ENCODE data around the gene CLSTN2. TPM values are rescaled to one million over a fixed set of nuclear protein-coding genes. Genes with fewer than 3 reads are reported as not detected.

The CLSTN2 gene
- polyA plus RNA-seq, 3 donors, result not detected

GRCh38 chr3:139969386-139969785, 34.4 kb downstream of the CLSTN2 start:
- no peak for DNase-seq
- no peak overlapping the region for H2AFZ ChIP-seq (ENCODE audit: insufficient read depth, low read depth, low read length, poor library complexity, severe bottlenecking)
- H3K4me1 ChIP-seq (ENCODE audit: control insufficient read depth in 1 of 2, insufficient read depth in 2 of 2, low read length in 2 of 2), result no peaks in the 10 kb centered on the region
- no peaks in the 10 kb centered on the region for H3K79me2 ChIP-seq (ENCODE audit: insufficient read depth, low read length)
- H3K4me1 Mint-ChIP-seq, result no peaks in the 10 kb centered on the region
- 94% methylated on average over 1 of the region's 1 CpG for WGBS (ENCODE audit: insufficient coverage)
- H3K4me2 ChIP-seq (replicated peaks; ENCODE audit: extremely low read depth, low read length, poor library complexity, severe bottlenecking), result no peak overlapping the region
- H3K36me3 Mint-ChIP-seq, result no peaks in the 10 kb centered on the region
- peaks cover 0 to 2% (median 0%) of the 10 kb centered on the region in 7 donors for H3K9me3 Mint-ChIP-seq
- no peak overlapping the region for H3K27ac ChIP-seq (ENCODE audit: low read depth in 1 of 2, low read length in 2 of 2)
- H3K36me3 ChIP-seq (replicated peaks in 1 of 2; ENCODE audit: control insufficient read depth in 1 of 2, insufficient read depth in 2 of 2, low read length in 2 of 2), result no peaks in the 10 kb centered on the region
- peaks cover 0 to 5% (median 0%) of the 10 kb centered on the region in 3 donors for H3K27me3 Mint-ChIP-seq (ENCODE audit: low read depth in 3 of 3)
- no peaks in the 10 kb centered on the region for H4K20me1 ChIP-seq (ENCODE audit: insufficient read depth, low read length)
- H3K4me3 ChIP-seq (replicated peaks in 1 of 3; ENCODE audit: low read depth in 2 of 3, low read length in 3 of 3), result no peak overlapping the region
- intact Hi-C loops (cut with micrococcal nuclease), result no loop called here
- H3K27ac Mint-ChIP-seq, result no peak overlapping the region
- H3K27me3 ChIP-seq (ENCODE audit: control insufficient read depth in 2 of 2, insufficient read depth in 2 of 2, low read length in 2 of 2), result no peaks in the 10 kb centered on the region
- no peak overlapping the region for H3K9ac ChIP-seq (ENCODE audit: insufficient read depth, low read length, poor library complexity, severe bottlenecking)
- TF ChIP-seq CTCF (IDR thresholded peaks at IDR 0.05), result no peak
- no peaks in the 10 kb centered on the region for H3K9me3 ChIP-seq (replicated peaks in 1 of 2; ENCODE audit: control insufficient read depth in 1 of 2, insufficient read depth in 1 of 2, low read length in 2 of 2)
- H3K4me3 Mint-ChIP-seq, result no peak overlapping the region

GRCh38 chr3:139970526-139970925, 35.5 kb downstream of the CLSTN2 start:
- no peak overlapping the region for H3K27ac ChIP-seq (ENCODE audit: low read depth in 1 of 2, low read length in 2 of 2)
- no peak overlapping the region for H3K4me3 ChIP-seq (replicated peaks in 1 of 3; ENCODE audit: low read depth in 2 of 3, low read length in 3 of 3)
- H3K36me3 ChIP-seq (replicated peaks in 1 of 2; ENCODE audit: control insufficient read depth in 1 of 2, insufficient read depth in 2 of 2, low read length in 2 of 2), result no peaks in the 10 kb centered on the region
- peaks cover 0 to 2% (median 0%) of the 10 kb centered on the region in 7 donors for H3K9me3 Mint-ChIP-seq
- no peak for TF ChIP-seq CTCF (IDR thresholded peaks at IDR 0.05)
- no peak overlapping the region for H3K4me3 Mint-ChIP-seq
- H3K79me2 ChIP-seq (ENCODE audit: insufficient read depth, low read length), result no peaks in the 10 kb centered on the region
- no peak overlapping the region for H3K27ac Mint-ChIP-seq
- no peaks in the 10 kb centered on the region for H3K9me3 ChIP-seq (replicated peaks in 1 of 2; ENCODE audit: control insufficient read depth in 1 of 2, insufficient read depth in 1 of 2, low read length in 2 of 2)
- no peaks in the 10 kb centered on the region for H3K4me1 ChIP-seq (ENCODE audit: control insufficient read depth in 1 of 2, insufficient read depth in 2 of 2, low read length in 2 of 2)
- peaks cover 0 to 2% (median 0%) of the 10 kb centered on the region in 3 donors for H3K27me3 Mint-ChIP-seq (ENCODE audit: low read depth in 3 of 3)
- H4K20me1 ChIP-seq (ENCODE audit: insufficient read depth, low read length), result no peaks in the 10 kb centered on the region
- intact Hi-C loops (cut with micrococcal nuclease), result no loop called here
- no peaks in the 10 kb centered on the region for H3K27me3 ChIP-seq (ENCODE audit: control insufficient read depth in 2 of 2, insufficient read depth in 2 of 2, low read length in 2 of 2)
- DNase-seq, result no peak
- H2AFZ ChIP-seq (ENCODE audit: insufficient read depth, low read depth, low read length, poor library complexity, severe bottlenecking), result no peak overlapping the region
- no peak overlapping the region for H3K9ac ChIP-seq (ENCODE audit: insufficient read depth, low read length, poor library complexity, severe bottlenecking)
- WGBS (ENCODE audit: insufficient coverage), result 84% methylated on average over 5 of the region's 5 CpGs
- no peaks in the 10 kb centered on the region for H3K36me3 Mint-ChIP-seq
- H3K4me2 ChIP-seq (replicated peaks; ENCODE audit: extremely low read depth, low read length, poor library complexity, severe bottlenecking), result no peak overlapping the region
- H3K4me1 Mint-ChIP-seq, result no peaks in the 10 kb centered on the region
